Neural crest cell (in vitro differentiated cells): ENCODE measurements around the gene CD99L2. TPM values are rescaled to one million over a fixed set of nuclear protein-coding genes. Genes with fewer than 3 reads are reported as not detected.

Experiments
- DNase-seq: peaks from one replicate; pipeline ENCODE4 v3.0.0; 2021; ENCODE audit warnings: low read depth, mixed read lengths, low spot score
- H3K27ac Mint-ChIP-seq: one replicate; pipeline ENCODE4 v1.8.0; 2021; ENCODE audit warnings: mild to moderate bottlenecking, mixed read lengths; ENCODE audit not compliant: unreplicated experiment
- H3K27me3 Mint-ChIP-seq: 2 replicates; pipeline ENCODE4 v1.8.0; 2021; ENCODE audit warnings: low read depth, mild to moderate bottlenecking, mixed read lengths
- H3K36me3 Mint-ChIP-seq: 2 replicates; pipeline ENCODE4 v1.8.0; 2021; ENCODE audit warnings: low read depth, mild to moderate bottlenecking, mixed read lengths
- H3K4me1 Mint-ChIP-seq: 2 replicates; pipeline ENCODE4 v1.8.0; 2021; ENCODE audit warnings: mixed read lengths
- H3K4me3 Mint-ChIP-seq: one replicate; pipeline ENCODE4 v1.8.0; 2021; ENCODE audit warnings: mild to moderate bottlenecking, mixed read lengths
- H3K9me3 Mint-ChIP-seq: 2 replicates; pipeline ENCODE4 v1.8.0; 2021; ENCODE audit warnings: mixed read lengths
- CTCF ChIP-seq: fragments of 200-600 bp; sonication (generic); conservative IDR thresholded peaks from 2 replicates; pipeline ENCODE4 v1.5.0; 2021; ENCODE audit warnings: antibody characterized with exemption, mild to moderate bottlenecking
- total RNA-seq: library from RNA; stranded (reverse); gene quantifications from 2 replicates; pipeline ENCODE4 v1.2.1, GENCODE V29; 2021

CD99L2 gene
- total RNA-seq, 1 donor from 2014 or later: 40.1 TPM

DNA sequence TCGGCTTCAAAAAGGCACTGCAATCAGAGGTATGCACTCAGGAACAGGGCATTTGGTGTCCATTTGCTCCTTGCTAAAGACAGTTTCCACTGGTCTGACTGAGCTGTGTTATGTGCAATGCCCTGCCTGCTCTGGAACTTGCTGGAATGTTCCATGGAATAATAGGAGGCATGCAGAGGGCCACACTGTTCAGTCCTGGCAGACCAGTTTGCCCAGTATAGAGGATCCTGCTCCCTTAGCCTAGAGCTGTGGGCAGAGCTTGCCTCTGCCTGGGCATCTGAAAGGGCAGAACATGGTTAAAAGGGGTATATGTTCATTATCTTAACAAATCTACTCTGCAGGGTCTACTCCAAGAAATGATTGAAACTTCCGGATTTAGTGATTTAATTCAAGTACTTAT is 27.8 kb upstream of the CD99L2 start:
- H3K9me3 Mint-ChIP-seq: peaks cover 6% of the 10 kb centered on the region
- H3K4me3 Mint-ChIP-seq: no peak overlapping the region
- H3K27ac Mint-ChIP-seq: no peak overlapping the region
- no peak for DNase-seq
- no peak for TF ChIP-seq CTCF
- H3K36me3 Mint-ChIP-seq: no peaks in the 10 kb centered on the region
- H3K27me3 Mint-ChIP-seq: no peaks in the 10 kb centered on the region
- no peaks in the 10 kb centered on the region for H3K4me1 Mint-ChIP-seq

DNA sequence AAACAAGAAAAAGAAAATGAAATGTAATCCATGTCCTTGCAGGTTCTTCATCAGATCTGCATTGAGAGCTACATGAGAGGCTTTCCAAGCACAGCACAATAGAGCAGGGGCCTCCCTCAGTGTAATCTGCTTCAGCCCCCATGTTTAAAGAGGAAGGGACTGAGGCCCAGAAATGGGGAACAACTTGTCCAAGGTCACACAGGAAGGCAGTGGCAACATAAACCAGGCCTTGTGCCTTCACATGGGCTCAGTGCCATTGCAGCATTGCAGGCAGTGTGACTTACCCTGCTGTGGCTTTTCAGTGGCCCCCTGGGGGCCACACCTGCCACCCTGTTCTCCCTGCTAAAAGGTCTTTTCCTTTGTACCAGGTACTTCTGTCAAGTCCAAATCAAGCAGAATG is 20.9 kb upstream of the CD99L2 start:
- Mint-ChIP-seq H3K27ac (no peak overlapping the region), H3K36me3 (no peaks in the 10 kb centered on the region), H3K9me3 (peaks cover 9% of the 10 kb centered on the region), H3K4me1 (no peaks in the 10 kb centered on the region), H3K4me3 (no peak overlapping the region), H3K27me3 (no peaks in the 10 kb centered on the region)
- no peak for TF ChIP-seq CTCF
- no peak for DNase-seq

GRCh38 chrX:150913511-150913910 is 15.0 kb upstream of the CD99L2 start:
- DNase-seq: no peak
- Mint-ChIP-seq H3K9me3 (peaks cover 3% of the 10 kb centered on the region), H3K4me1 (no peaks in the 10 kb centered on the region), H3K27me3 (no peaks in the 10 kb centered on the region), H3K4me3 (no peak overlapping the region), H3K27ac (no peak overlapping the region), H3K36me3 (no peaks in the 10 kb centered on the region)
- no peak for TF ChIP-seq CTCF

- Mint-ChIP-seq H3K27ac (no peak overlapping the region), H3K9me3 (peaks cover 6% of the 10 kb centered on the region), H3K36me3 (no peaks in the 10 kb centered on the region), H3K4me3 (no peak overlapping the region), H3K27me3 (peaks cover 3% of the 10 kb centered on the region), H3K4me1 (no peaks in the 10 kb centered on the region)
- no peak for TF ChIP-seq CTCF
- DNase-seq: no peak
Measured at GRCh38 chrX:150907474-150907873, 9.0 kb upstream of the CD99L2 start.

DNA sequence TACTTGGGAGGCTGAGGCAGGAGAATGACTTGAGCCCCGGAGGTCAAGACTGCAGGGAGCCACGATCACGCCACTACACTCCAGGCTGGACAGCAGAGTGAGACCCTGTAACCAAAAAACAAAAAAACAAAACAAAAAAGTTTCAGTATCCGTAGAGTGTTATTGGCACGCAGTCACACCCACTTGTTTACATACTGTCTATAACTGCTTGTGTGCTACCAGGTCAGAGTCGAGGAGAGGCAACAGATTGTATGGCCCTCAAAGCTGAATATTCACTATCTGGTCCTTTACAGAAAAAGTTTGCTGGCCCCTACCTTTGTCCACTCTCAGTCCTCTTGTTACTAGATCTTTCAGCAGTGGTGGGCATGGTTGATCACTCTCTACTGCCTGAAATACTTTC is 8.2 kb upstream of the CD99L2 start:
- Mint-ChIP-seq H3K4me3 (no peak overlapping the region), H3K27ac (no peak overlapping the region), H3K36me3 (no peaks in the 10 kb centered on the region), H3K4me1 (no peaks in the 10 kb centered on the region), H3K9me3 (peaks cover 6% of the 10 kb centered on the region), H3K27me3 (peaks cover 3% of the 10 kb centered on the region)
- no peak for DNase-seq
- no peak for TF ChIP-seq CTCF

DNA sequence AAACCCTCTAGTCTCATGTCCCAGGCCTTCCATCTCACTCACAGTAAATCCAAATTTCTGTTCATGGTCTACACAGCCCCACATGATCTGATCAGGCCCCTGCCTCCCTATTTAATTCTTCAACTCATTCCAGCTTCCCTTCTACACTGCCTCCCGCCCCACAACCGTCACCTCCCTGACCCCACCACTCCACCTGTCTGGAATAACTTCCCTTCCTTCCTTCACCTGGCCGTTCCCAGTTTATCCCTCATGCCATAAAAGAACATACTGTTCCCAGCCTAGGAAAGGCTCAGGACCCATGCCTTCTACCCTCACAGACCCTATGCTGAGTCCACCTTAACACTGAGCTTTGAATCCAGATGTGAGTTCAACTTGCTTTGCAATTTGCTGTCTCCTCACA is 6.8 kb upstream of the CD99L2 start:
- H3K27ac Mint-ChIP-seq: no peak overlapping the region
- H3K9me3 Mint-ChIP-seq: peaks cover 4% of the 10 kb centered on the region
- DNase-seq: no peak

More for the DNA sequence above, 6.8 kb upstream of the CD99L2 start:
- no peak overlapping the region for H3K4me3 Mint-ChIP-seq
- no peaks in the 10 kb centered on the region for H3K36me3 Mint-ChIP-seq
- no peaks in the 10 kb centered on the region for H3K4me1 Mint-ChIP-seq
- TF ChIP-seq CTCF: no peak
- H3K27me3 Mint-ChIP-seq: peaks cover 3% of the 10 kb centered on the region
